ENCODE measurements around the gene ESYT3.

DNA sequence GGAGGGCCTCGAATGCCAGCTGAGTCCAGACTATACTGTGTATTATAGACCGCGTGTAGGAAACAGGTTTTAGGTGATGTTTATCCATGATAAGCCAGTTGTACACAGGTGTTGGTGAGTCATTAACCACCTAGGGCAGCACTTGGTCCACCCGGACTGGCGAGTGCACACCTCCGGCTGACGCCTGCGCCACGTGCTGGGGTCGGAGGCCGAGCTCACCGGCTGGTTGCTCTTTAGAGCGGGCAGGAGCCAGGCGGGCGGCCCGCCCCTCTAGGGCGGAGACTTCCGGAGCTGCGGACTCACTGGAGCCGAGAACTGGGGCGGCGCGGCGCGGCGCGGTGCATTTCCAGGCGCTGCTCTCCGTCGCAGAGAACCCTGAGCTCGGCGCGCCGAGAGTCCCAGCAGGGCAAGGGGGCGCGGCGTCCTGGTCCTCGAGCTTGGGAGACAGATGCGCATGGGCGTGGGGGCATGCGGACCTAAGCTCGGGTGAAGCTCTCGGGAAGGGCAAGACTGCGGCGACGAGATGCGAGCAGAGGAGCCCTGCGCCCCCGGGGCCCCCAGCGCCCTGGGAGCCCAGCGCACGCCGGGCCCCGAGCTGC, at the start of gene ESYT3:
- TF ChIP-seq, protein P1, sequence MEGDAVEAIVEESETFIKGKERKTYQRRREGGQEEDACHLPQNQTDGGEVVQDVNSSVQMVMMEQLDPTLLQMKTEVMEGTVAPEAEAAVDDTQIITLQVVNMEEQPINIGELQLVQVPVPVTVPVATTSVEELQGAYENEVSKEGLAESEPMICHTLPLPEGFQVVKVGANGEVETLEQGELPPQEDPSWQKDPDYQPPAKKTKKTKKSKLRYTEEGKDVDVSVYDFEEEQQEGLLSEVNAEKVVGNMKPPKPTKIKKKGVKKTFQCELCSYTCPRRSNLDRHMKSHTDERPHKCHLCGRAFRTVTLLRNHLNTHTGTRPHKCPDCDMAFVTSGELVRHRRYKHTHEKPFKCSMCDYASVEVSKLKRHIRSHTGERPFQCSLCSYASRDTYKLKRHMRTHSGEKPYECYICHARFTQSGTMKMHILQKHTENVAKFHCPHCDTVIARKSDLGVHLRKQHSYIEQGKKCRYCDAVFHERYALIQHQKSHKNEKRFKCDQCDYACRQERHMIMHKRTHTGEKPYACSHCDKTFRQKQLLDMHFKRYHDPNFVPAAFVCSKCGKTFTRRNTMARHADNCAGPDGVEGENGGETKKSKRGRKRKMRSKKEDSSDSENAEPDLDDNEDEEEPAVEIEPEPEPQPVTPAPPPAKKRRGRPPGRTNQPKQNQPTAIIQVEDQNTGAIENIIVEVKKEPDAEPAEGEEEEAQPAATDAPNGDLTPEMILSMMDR (conservative IDR thresholded peaks at IDR 0.05) = no peak
- TF ChIP-seq EZH2 (IDR thresholded peaks at IDR 0.05; ENCODE audit: low read depth) = no peak

All from PC-9 (cell line).